Uterus (tissue), 4 donors: ENCODE data around the gene DZIP1. TPM values are rescaled to one million over a fixed set of nuclear protein-coding genes. Genes with fewer than 3 reads are reported as not detected.

Source experiments
- DNase-seq, 2 donors: peaks; one replicate each; pipeline ENCODE4 v3.0.0-alpha.2; 2019 to 2020
- H3K27ac ChIP-seq, 2 donors: fragments of 200-600 bp; sonication (generic); 1 replicate in 1 of 2; 2 replicates in 1 of 2; pipeline ENCODE4 v1.5.1; 2016 to 2018
- H3K27me3 ChIP-seq, 2 donors: fragments of 200-600 bp; sonication (generic); one replicate each; pipeline ENCODE4 v1.5.1; 2018 to 2019; ENCODE audit warnings: control low read depth in 1 of 2
- H3K36me3 ChIP-seq, 2 donors: fragments of 200-600 bp; sonication (generic); one replicate each; pipeline ENCODE4 v1.5.1; 2019; ENCODE audit warnings: control low read depth in 1 of 2
- H3K4me1 ChIP-seq, 2 donors: fragments of 200-600 bp; sonication (generic); one replicate each; pipeline ENCODE4 v1.5.1; 2018 to 2019; ENCODE audit warnings: control low read depth in 1 of 2
- H3K4me3 ChIP-seq, 2 donors: fragments of 200-600 bp; sonication (generic); 1 replicate in 1 of 2; 2 replicates in 1 of 2; pipeline ENCODE4 v1.5.1; 2018 to 2019; ENCODE audit warnings: mild to moderate bottlenecking in 1 of 2
- H3K9me3 ChIP-seq, 2 donors: fragments of 200-600 bp; sonication (generic); one replicate each; pipeline ENCODE4 v1.5.1; 2019; ENCODE audit warnings: control low read depth in 1 of 2
- CTCF ChIP-seq, 4 experiments: fragments of 200-600 bp in 2 of 4; fragments of 450-650 bp in 2 of 4; sonication (generic) in 2 of 4; IDR thresholded peaks; one replicate each; pipeline ENCODE4 v1.5.1; 2016 to 2019; ENCODE audit warnings: antibody characterized with exemption in 4 of 4, mild to moderate bottlenecking in 2 of 4, moderate library complexity in 1 of 4
- POLR2A ChIP-seq, 2 donors: fragments of 450-650 bp; IDR thresholded peaks; one replicate each; pipeline ENCODE4 v1.6.1; 2016; ENCODE audit warnings: antibody characterized with exemption in 2 of 2, mild to moderate bottlenecking in 1 of 2, moderate library complexity in 1 of 2
- intact Hi-C: fragments of 100-400 bp; cut with DNase I; formaldehyde crosslinking; loops from one replicate; pipeline ENCODE4 v1.15.1; 2023; ENCODE audit warnings: low total_unique reads
- total RNA-seq, 4 donors: library from RNA; depleted of rRNA in 3 of 4; stranded (reverse); fragments of >200 nt in 3 of 4; gene quantifications; one replicate each; pipeline versions ENCODE4 v1.1.0 to v1.2.4, GENCODE V29; 2014 to 2023
- donor health status: DM: yes; HTN: yes; CAD: no.

The DZIP1 gene
- total RNA-seq, 4 donors from 2014 or later: 24.1 to 65.3 (median 42.3) TPM

DNA sequence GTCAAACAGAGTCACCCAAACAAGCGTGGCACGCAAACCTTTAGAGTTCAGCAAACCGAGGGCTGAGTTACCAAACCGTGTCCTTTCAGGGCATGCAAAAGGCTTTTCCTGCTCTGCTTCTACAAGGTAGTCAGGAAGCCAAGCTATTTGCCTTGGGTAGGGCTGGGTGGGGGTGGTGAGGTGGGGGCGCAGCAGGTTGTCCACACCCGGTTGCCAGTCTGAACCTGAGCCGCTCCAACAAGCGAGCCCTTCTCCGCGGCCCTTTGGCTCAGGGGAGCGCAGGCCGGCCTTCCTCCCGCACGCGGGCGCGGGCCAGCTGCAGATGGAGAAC lies 92.3 kb downstream of the DZIP1 start:
- Histone ChIP-seq H3K4me1 (no peaks in the 10 kb centered on the region), H3K9me3 (no peaks in the 10 kb centered on the region), H3K4me3 (peak overlapping the region in 1 of 2 donors; percentile 16), H3K27me3 (no peaks in the 10 kb centered on the region), H3K36me3 (no peaks in the 10 kb centered on the region), H3K27ac (no peak overlapping the region)
- TF ChIP-seq POLR2A (IDR thresholded peaks at IDR 0.05): no peak
- TF ChIP-seq CTCF (IDR thresholded peaks at IDR 0.05): no peak
- intact Hi-C loops: no loop called here
- DNase-seq: no peak

DNA sequence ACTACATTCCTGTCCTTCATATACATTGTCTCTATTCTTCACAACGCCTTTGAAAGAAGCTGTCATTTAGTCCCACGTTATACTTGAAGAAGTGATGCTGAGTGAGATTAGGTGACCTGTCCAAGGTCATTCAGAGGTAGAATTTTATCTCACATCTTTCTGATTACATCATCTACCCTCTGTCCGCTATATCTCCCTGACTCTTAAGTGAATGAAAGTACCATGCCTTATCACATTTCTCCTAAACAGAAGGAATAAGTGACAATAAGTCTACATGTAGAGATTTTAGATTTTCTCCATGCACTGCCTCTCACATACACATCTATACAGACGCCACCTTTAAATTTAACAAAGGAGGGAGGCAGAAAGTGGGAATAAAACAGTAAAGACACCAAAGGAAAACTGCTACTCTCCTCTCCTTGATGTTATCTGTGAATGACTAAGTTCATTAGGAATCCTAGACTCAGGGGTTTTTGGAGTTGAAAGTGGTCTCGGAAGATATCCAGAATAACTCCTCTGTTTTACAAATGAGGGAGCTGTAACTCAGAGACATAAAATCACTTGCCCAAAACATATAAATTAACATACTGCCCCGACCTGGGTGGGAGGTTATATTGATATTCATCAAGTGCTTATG lies 96.9 kb downstream of the DZIP1 start:
- Histone ChIP-seq H3K9me3 (no peaks in the 10 kb centered on the region), H3K4me1 (no peaks in the 10 kb centered on the region), H3K36me3 (no peaks in the 10 kb centered on the region), H3K4me3 (no peak overlapping the region), H3K27me3 (no peaks in the 10 kb centered on the region), H3K27ac (no peak overlapping the region)
- TF ChIP-seq CTCF (IDR thresholded peaks at IDR 0.05): no peak
- TF ChIP-seq POLR2A (IDR thresholded peaks at IDR 0.05): no peak
- no peak for DNase-seq
- intact Hi-C loops: no loop called here

GRCh38 chr13:95546919-95547318 lies 97.6 kb downstream of the DZIP1 start:
- Histone ChIP-seq H3K27me3 (no peaks in the 10 kb centered on the region), H3K27ac (no peak overlapping the region), H3K4me1 (no peaks in the 10 kb centered on the region), H3K36me3 (no peaks in the 10 kb centered on the region), H3K9me3 (no peaks in the 10 kb centered on the region), H3K4me3 (no peak overlapping the region)
- no peak for DNase-seq
- intact Hi-C loops: no loop called here
- TF ChIP-seq POLR2A (IDR thresholded peaks at IDR 0.05): no peak
- no peak for TF ChIP-seq CTCF (IDR thresholded peaks at IDR 0.05)

DNA sequence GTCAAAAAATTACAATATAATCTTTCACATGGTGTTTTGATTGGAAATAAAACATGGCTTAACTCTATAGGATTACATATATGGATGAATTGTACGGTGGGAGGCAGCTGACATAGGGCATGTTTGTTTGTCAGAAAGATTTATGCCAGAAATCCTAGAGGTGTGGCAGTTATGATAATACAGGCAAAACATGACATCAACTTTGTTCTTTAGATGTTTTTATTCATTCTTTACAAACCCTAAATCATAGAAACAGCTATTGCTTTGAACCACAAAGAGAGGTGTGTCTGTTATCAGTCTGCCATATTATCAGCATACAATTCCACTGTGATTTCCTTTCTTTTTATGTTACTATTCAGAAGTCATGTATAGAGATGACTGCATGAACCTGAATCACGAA lies 100.2 kb downstream of the DZIP1 start:
- intact Hi-C loops: no loop called here

More for the DNA sequence above, 100.2 kb downstream of the DZIP1 start:
- H3K27ac ChIP-seq: no peak overlapping the region
- H3K36me3 ChIP-seq: no peaks in the 10 kb centered on the region
- H3K9me3 ChIP-seq: no peaks in the 10 kb centered on the region
- H3K27me3 ChIP-seq: no peaks in the 10 kb centered on the region
- DNase-seq: no peak
- TF ChIP-seq CTCF (IDR thresholded peaks at IDR 0.05): no peak
- TF ChIP-seq POLR2A (IDR thresholded peaks at IDR 0.05): no peak
- no peak overlapping the region for H3K4me3 ChIP-seq
- H3K4me1 ChIP-seq: peaks cover 0 to 4% of the 10 kb centered on the region in 2 donors
